Activated CD8-positive, alpha-beta memory T cell treated with anti-CD3 and anti-CD28 coated beads, Interleukin-2, amount 50 U/mL, for 1 hour (primary cell): ENCODE data around the gene OPTC.
"Not testable (repeated sequence)": the region's sequence is repeated elsewhere in the genome, so short reads cannot be mapped to it uniquely, and the experiment has no call there.

Experiments used
- DNase-seq: peaks from one replicate; pipeline ENCODE4 v3.0.0-alpha.2; 2020; ENCODE audit errors: extremely low read depth

Gene OPTC

GRCh38 chr1:203516906-203517305 lies 23.0 kb downstream of the OPTC start:
- DNase-seq, result no peak

- no peak for DNase-seq
Observed at GRCh38 chr1:203517426-203518110, 23.6 kb downstream of the OPTC start.

GRCh38 chr1:203518139-203518538 lies 24.2 kb downstream of the OPTC start:
- not testable (repeated sequence) for DNase-seq

GRCh38 chr1:203518541-203518940 lies 24.6 kb downstream of the OPTC start:
- DNase-seq, result no peak

GRCh38 chr1:203519053-203519840 lies 25.3 kb downstream of the OPTC start:
- no peak for DNase-seq

- no peak for DNase-seq
Observed at GRCh38 chr1:203519896-203520295, 25.9 kb downstream of the OPTC start.

GRCh38 chr1:203520315-203520714 lies 26.4 kb downstream of the OPTC start:
- DNase-seq, result no peak

- no peak for DNase-seq
Observed at GRCh38 chr1:203521074-203521794, 27.3 kb downstream of the OPTC start.

GRCh38 chr1:203521812-203522211 lies 27.9 kb downstream of the OPTC start:
- no peak for DNase-seq

GRCh38 chr1:203522237-203522636 lies 28.3 kb downstream of the OPTC start:
- no peak for DNase-seq

- no peak for DNase-seq
Observed at GRCh38 chr1:203523667-203524066, 29.7 kb downstream of the OPTC start.

- DNase-seq, result no peak
Observed at GRCh38 chr1:203524152-203524551, 30.2 kb downstream of the OPTC start.

GRCh38 chr1:203524824-203525223 lies 30.9 kb downstream of the OPTC start:
- no peak for DNase-seq

GRCh38 chr1:203525685-203526084 lies 31.7 kb downstream of the OPTC start:
- DNase-seq, result no peak

- no peak for DNase-seq
Observed at GRCh38 chr1:203526130-203526529, 32.2 kb downstream of the OPTC start.

- no peak for DNase-seq
Observed at GRCh38 chr1:203526572-203526971, 32.6 kb downstream of the OPTC start.

- DNase-seq, result no peak
Observed at GRCh38 chr1:203527013-203527412, 33.1 kb downstream of the OPTC start.

GRCh38 chr1:203528063-203528462 lies 34.1 kb downstream of the OPTC start:
- no peak for DNase-seq

GRCh38 chr1:203528976-203529835 lies 35.3 kb downstream of the OPTC start:
- DNase-seq, result no peak

GRCh38 chr1:203531063-203531462 lies 37.1 kb downstream of the OPTC start:
- DNase-seq, result no peak

- no peak for DNase-seq
Observed at GRCh38 chr1:203534012-203534411, 40.1 kb downstream of the OPTC start.

GRCh38 chr1:203534526-203534925 lies 40.6 kb downstream of the OPTC start:
- no peak for DNase-seq
